H1 (cell line): ENCODE results near the gene CYREN. TPM values are rescaled to one million over a fixed set of nuclear protein-coding genes. Genes with fewer than 3 reads are reported as not detected.

Experiments
- JUN ChIP-seq: IDR thresholded peaks from 2 replicates; pipeline ENCODE4 v1.6.1; 2011; ENCODE audit warnings: low read depth, mild to moderate bottlenecking, improper control_type of control experiment, low read length
- TAF7 ChIP-seq: optimal IDR thresholded peaks from 2 replicates; pipeline ENCODE3; 2011; ENCODE audit warnings: low read depth, mild to moderate bottlenecking, inconsistent platforms, low read length, moderate library complexity, borderline replicate concordance
- TBP ChIP-seq: IDR thresholded peaks from 2 replicates; pipeline ENCODE4 v1.6.1; 2011; ENCODE audit warnings: low read depth, low read length, improper control_type of control experiment
- polyA plus RNA-seq, 7 experiments: library from polyadenylated mRNA; depleted of rRNA in 3 of 7; stranded (reverse) in 5 of 7; unstranded in 2 of 7; fragments of >200 nt in 5 of 7; fragments of 200-250 nt in 2 of 7; gene quantifications; 1 replicate in 5 of 7; 2 replicates in 1 of 7; 4 replicates in 1 of 7; pipeline versions ENCODE4 v1.2.1 to v1.2.3, GENCODE V29; 2011 to 2013; ENCODE audit warnings: missing spikeins in 2 of 7, mixed read lengths in 2 of 7
- total RNA-seq: library from RNA; stranded (reverse); fragmentation: NEBNext Ultra II Directional; extraction: Animal tissue kit (Norgen Biotek cat#: 25700); gene quantifications from 2 replicates; pipeline ENCODE4 v1.2.1, GENCODE V29; 2021
- TF ChIP-seq, protein P1 (sequence below): IDR thresholded peaks from 2 replicates; pipeline ENCODE4 v1.6.1; 2011; ENCODE audit warnings: low read length, improper control_type of control experiment

The CYREN gene
- total and polyA plus RNA-seq, 2 of the 8 experiments (the other 6 are each of a cell fraction or from before 2014, with no cell fraction given), result 25.1 to 46.2 TPM

GRCh38 chr7:135170274-135170997 is at the start of gene CYREN (continued):
- TF ChIP-seq, protein P1, sequence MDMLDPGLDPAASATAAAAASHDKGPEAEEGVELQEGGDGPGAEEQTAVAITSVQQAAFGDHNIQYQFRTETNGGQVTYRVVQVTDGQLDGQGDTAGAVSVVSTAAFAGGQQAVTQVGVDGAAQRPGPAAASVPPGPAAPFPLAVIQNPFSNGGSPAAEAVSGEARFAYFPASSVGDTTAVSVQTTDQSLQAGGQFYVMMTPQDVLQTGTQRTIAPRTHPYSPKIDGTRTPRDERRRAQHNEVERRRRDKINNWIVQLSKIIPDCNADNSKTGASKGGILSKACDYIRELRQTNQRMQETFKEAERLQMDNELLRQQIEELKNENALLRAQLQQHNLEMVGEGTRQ, result no peak
- TF ChIP-seq TBP, result peak; percentile 53; the same call in 1 of the 2 replicates
- peak; percentile 66 for TF ChIP-seq TAF7
- TF ChIP-seq JUN, result no peak
